Measurements from ENCODE around the gene ANKRD63.

ANKRD63 gene, protein sequence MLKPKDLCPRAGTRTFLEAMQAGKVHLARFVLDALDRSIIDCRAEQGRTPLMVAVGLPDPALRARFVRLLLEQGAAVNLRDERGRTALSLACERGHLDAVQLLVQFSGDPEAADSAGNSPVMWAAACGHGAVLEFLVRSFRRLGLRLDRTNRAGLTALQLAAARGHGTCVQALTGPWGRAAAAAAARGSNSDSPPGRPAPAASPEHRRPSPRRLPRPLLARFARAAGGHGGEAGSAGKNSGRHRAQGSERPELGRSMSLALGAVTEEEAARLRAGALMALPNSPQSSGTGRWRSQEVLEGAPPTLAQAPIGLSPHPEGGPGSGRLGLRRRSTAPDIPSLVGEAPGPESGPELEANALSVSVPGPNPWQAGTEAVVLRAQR

DNA sequence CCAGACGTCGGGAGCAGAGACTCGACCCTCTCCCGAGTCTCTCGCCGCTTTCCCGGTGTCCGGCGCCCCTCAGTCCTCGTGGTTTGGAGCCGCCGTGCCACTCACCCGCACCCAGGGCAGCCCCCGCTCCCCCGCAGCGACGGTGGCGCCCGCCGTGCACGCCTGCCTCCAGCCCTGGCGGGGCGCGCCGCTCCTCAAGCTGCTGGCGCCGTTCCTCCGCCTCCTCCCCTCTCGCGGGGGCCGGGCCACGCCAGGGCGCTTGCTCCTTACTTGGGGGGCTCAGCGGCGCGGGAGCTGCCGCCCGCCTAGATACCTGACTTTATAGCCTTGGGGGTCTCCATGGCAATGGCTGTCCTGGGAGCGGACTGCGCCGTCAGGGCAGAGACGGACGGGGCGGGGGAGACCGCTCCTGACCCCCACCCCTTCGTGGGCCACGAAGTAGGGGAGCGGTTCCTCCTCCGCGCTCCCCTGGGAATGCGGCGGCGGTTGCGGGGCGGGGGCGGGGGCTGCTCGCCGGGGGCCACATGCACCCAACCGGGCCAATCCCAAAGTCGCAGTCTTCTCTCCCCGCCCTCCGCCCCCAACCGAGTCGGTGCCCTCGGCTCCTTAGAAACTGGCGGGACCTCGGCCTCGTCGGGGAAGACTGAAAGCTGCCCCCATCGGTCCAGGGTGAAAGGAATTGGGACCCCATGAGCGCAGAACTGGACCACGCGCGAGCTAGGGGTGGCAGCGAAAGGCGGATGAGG lies at the start of gene ANKRD63:
Gene ANKRD63 (minus strand): TSS at position 196 of the 746 bp plus-strand sequence. CDS start 478 bp downstream, outside the sequence.
- peak in 1 of 3 experiments; percentile 25 for DNase-seq (ENCODE audit: low read depth in 2 of 3, low spot score in 2 of 3)

DNA sequence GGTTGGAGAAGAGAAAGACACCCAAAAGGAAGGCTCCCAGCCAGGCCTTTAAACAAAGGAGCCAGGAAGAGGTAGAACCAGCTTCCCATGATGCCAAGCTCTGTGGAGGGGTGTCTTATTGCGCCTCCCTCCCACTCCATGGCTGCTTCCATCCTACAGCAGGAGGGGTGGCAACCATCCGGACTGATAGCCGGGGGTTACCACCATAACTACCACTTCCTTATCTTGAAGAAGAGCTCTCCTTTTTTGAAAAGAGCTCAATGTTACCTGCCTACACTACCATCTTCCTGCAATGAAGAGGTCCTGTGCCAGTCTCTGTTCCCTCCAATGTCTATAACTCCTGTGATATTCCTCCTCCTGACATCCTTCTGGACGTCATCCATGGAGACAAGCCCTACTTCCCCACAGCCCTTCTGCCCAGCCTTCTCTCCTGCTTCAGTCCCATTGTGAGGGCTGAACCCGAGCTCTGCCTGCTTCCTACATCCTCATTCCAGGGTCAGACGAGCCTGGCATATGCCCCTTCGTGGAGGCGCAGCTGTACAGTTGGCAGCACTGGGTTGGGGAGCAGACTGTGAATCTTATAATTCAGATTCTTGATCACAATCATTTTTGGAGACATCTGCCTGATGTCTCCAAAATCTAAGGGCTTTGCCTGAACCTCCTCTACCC lies 49.4 kb upstream of the ANKRD63 start:
- no peak for DNase-seq (ENCODE audit: low read depth in 2 of 3, low spot score in 2 of 3)

DNA sequence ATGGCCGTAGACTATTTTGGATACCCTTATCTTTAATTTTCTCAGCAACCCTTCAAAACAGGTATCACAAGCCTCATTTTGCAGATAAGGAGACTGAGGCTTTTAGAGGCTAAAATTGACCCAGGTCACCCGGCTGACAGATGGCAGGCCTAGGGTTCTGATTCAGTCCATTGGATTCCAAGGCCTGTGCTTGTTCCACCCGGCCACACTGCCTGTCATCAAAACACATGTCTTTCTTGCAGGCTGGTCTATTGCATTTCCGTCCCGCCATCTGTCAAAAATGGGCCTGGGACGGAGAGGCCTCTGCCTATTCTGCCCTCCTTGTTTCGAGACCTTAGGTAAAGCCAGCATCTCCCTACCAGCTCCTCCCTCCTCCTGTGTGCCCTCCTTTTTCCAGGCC lies 48.8 kb upstream of the ANKRD63 start:
- no peak for DNase-seq (ENCODE audit: low read depth in 2 of 3, low spot score in 2 of 3)

DNA sequence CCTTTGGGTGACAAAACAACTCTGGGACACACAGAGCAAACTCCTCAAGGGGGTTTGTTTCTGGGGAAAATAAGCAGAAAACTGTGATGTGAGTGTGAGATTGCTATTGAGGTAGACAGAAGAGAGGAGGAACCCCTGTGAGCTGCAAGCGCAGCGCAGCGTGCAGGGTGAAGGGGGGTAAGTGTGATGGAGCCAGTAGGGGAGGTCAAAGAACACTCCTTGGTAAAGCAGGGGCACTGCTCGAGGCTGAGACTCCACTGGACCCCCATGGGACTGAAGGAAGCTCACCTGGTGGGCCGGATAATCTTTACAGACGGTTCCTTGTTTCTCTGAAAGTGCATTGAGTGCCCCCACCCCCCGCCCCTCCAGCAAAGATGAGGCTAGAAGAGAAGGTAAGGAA lies 48.2 kb upstream of the ANKRD63 start:
- DNase-seq (ENCODE audit: low read depth in 2 of 3, low spot score in 2 of 3), result no peak

DNA sequence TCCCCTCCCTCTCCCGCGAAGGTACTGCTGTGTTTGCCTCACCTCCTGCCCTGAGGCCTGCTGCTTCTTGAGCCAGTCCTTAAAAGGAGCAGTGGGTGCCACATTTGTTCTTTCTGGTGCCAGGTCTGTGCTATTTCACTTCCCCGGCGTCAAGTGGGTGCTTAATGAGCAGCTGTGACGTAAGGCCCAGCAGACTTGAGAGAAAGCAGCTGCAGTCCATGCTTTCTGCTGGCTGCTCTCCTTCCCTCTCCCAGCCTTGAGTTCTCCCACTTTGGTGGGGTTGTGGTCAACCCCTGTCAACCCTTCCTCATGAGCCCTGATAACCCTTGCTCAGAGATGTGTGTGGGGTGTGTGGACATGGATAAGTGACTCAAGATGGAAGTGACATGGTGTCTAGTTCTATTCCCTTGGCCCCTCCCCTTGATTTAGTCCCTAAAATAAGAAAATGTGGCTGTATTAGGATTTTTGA lies 47.5 kb upstream of the ANKRD63 start:
- DNase-seq (ENCODE audit: low read depth in 2 of 3, low spot score in 2 of 3), result no peak

DNA sequence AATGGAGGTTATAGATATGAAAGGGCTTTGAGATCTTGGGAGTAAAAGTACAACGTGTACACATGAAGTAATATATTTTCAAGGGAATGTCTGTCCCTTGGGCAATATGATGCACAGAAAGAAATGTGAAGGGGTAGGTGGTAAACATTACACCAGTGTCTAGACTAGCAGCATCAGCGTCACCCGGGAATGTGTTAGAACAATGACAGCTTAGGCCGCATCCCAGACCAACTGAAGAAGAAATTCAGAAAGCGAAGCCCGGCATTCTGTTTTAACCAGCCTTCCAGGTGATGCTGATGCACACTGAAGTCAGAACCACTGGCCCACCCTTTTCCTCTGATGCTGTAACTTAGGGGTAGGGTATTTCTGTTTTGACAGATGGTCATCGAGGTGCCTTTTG lies 46.9 kb upstream of the ANKRD63 start:
- no peak for DNase-seq (ENCODE audit: low read depth in 2 of 3, low spot score in 2 of 3)

DNA sequence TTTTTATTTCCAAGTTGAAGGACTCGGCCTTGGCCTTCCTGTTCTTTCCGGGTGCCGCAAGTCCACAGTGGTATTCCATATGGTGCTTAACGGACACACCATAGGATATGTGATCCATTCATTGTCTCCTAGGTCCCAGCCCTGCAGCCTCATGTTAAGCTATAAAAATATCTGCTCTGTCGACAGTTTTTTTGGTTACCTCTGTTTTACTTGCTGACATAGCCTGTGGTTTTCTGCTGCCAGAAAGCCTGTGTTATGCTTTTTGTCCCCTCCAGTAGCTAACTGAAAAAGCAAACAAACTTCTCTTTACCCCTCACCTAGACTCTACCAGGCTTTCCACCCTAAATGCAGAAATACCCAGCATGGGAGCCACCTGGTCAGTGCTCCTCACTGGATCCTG lies 45.9 kb upstream of the ANKRD63 start:
- no peak for DNase-seq (ENCODE audit: low read depth in 2 of 3, low spot score in 2 of 3)

DNA sequence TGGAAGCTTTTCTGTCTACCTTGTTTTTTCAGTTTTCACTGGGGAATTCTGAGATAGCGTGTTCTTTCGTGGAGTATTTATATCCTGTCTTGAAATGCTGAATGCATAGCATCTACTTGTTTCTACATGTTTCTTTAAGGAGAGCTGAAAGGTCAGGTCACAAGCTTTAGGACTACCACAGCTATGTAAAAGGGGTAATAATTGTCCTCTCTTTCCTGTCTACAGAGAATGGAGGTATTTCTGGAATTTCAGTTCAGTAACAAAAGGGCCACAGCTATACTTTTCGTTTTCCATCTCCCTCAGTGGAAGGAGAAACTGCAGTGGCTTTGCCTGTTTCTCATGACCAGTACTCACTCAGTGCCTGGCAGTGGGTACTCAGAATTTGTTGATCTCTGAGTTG lies 45.3 kb upstream of the ANKRD63 start:
- DNase-seq (ENCODE audit: low read depth in 2 of 3, low spot score in 2 of 3), result no peak

DNA sequence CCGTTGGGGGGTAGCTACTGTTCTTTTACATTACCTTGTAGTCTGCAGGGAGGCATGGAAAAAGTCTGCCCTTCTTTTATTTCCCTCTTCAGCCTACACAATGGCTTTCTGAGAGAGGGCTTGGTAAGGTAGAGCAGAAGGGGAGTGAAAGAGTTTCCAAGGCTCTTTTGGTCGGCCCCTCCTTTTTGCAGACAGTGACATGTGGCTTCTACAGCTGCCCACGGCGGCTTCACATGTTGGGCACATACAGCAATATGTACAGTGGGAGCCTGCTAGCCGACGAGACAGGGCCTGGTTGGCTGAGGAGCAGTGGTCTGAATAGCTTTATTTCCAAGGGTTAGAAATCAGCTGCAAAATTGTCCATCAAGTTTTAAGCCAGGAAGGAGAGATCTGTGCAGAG lies 44.6 kb upstream of the ANKRD63 start:
- no peak for DNase-seq (ENCODE audit: low read depth in 2 of 3, low spot score in 2 of 3)

DNA sequence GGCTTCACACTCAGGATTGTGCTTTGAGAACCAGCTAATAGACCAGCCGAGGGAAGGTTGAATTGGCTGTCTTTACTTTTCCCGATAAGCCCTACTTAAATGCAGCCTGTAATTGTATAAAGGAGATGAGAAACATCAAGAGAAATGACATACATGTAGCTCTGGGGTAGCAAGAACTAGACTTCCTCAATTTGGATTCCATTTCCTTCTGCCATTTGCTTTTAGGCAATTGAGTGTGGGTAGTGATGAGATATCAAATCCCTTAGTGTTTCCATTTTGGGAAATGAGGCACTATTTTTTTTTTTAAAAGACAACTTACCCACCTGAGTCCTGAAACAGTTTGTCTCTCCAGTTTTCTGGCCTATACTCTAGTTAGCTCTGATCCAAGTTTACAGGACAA lies 42.8 kb upstream of the ANKRD63 start:
- DNase-seq (ENCODE audit: low read depth in 2 of 3, low spot score in 2 of 3), result no peak

DNA sequence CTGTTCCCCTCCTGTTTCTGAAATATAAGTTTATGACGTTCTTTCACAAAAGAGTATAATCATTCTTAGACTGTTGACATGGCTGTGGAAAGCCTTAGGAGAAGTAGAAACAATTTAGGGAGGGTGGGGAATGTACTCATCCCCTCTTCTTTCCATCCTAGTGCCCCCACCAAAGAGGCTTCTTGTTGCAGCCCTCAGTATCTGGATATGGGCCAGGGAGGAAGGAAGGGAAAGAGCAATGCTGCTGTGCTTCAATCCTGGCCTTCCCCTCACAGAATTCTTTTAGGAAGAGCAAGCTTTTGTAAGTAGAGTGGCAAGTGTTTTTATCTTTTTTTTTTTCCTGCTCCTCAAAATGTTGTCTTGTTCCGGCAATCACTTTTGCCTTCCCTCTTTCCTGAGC lies 42.3 kb upstream of the ANKRD63 start:
- no peak for DNase-seq (ENCODE audit: low read depth in 2 of 3, low spot score in 2 of 3)

DNA sequence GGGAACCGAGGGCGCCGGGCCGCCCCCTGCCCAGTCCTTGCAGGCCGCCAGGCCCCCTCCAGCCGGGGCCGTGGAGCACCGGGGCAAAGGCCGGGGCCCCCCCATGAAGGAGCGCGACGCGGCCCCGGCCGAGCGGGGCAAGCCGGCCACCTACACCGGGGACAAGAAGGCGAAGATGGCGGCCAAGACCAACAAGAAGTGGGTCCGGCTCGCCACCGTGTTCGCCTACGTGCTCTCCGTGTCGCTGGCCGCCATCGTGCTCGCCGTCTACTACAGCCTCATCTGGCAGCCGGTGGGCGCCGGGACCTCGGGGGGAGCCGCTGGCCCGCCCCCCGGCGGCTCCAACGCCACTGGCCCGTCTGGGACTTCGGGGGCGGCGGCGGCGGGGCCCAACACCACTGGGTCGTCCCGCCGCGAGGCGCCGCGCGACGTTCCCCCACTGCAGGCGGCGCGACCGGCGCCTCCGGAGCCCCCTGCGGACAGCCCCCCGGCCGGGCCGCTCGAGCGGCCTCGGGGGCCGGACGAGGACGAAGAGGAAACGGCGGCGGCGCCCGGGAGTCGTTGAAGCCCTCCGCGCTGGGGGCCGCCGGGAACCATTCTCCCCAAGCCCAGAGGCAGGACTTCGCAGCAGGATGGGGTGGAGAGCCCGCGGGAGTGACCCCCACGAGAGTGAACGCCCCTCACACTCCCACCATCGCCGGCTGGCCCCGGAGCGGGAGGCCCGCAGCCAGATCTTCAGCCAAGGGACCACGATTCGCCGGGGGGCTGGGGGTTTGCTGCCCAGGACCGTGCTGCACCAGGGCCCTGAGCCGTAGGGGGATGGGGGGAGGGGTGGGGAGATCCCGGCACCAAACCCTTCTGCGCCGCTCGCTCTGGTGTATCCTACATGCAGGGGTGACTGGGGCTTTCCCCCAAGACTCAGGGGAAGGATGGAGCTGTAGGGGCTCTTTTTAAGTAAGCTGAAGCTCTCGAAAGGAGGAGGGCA lies 41.4 kb upstream of the ANKRD63 start:
- no peak for DNase-seq (ENCODE audit: low read depth in 2 of 3, low spot score in 2 of 3)

DNA sequence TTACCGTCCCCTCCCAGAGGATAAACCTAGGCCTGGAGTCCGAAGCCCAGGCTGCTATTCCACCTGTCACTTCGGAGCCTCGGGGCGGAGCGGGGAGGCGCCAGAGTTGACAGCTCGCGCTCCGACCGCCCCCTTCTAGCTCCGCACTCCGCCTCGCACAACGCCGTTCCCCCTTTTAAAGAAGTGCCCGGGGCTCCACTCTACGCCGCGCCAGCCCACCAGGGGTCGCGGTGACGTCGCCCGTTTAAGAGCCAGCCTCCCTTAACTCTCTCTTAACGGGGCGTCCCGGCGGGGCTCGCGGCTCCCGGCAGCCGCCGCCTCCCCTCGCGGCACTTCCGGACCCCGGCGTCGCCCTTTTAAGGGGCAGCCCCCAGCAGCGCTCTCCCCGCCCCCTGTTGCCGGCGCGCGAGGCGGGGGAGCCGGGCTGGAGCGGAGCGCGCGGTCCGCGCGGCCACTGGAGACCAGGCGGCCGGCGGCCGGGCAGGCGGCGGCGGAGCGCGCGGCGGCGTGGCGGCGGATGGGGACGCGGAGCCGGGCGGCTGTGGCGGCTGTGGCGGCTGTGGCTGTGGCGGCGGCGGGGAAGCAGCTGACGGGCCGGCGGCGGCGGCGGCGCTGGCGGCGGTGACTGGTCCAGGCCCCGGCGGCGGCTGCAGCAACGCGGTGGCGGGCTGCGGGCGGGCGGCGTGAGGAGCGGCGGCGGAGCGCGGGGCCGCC lies 40.5 kb upstream of the ANKRD63 start, which contains the start of gene INAFM2:
Gene INAFM2 (plus strand): TSS at position 454 of the 714 bp plus-strand sequence. CDS start 364 bp downstream, outside the sequence.
- DNase-seq (ENCODE audit: low read depth in 2 of 3, low spot score in 2 of 3), result peak; percentile 63 to 83 (median 70)

DNA sequence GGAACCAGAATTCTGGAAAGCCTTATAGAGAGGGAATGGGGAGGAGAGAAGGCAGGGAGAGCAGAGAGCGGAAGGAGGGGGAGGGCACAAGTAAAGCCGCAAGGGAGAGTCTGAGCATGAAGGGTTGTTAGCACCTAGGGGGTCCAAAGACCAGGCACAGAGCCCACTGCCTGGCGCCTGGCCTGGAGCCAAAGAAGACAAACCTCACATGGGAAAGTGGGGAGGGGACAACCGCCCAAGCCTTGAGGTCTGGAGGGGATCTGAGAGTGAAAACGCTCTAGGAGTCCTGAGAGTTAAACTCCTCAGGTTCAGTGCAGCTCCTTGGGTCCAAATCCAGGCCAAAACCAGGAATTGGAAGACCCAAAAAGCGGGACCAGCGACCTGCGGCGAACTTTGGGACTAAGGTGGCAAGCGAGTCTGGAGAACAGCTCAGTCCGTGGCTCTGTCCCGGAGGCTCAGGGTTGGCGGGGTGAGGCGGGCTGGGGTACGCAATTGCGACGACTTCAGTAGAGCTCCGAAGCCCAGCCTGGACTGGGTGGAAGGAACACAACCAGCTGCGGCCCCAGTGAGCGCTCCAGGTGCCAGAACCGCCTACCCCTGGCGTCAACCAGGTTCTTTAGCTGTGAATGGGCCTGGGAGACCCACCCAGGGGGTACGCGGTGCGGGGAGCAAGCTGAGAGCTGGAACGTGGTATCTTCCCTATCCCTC lies 39.8 kb upstream of the ANKRD63 start:
- no peak for DNase-seq (ENCODE audit: low read depth in 2 of 3, low spot score in 2 of 3)

DNA sequence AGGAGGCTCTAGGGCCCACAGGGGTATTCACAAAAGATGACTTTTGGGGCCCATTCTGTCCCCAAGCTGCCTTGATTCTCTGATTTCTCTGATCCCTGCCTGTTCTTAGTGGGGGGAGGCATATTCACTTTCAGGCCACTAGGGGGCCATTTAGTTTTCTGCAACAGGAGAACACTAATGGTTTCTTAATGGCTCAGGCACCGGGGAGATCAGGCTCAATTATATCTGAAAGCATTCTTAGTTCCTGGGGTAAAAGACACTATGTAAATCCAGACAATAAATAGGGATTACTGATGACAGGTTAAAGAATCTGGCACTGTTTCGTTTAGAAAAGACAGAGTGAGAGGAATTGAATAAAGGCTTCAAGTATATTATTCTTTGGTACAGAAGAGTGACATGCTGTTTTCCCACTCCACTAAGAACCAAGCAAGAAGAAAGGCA lies 38.1 kb upstream of the ANKRD63 start:
- DNase-seq (ENCODE audit: low read depth in 2 of 3, low spot score in 2 of 3), result no peak

DNA sequence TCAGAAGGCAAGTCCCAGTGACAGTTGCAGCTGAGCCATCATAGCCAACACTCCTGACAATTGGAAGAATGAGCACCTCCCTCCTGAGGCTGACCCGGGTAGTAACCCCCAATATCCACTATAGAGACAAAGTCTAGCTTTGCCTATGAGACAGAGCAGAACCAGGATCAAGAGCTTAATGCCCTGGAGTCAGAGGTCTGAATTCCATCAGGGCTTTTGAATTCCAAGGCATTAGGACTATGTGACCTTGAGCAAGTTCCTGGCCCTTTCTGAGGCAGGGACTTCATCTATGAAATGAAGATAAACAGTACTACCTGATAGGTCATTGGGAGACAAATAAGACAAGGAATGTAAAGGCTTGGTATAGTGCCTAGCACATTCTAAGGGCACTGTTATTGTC lies 37.5 kb upstream of the ANKRD63 start:
- no peak for DNase-seq (ENCODE audit: low read depth in 2 of 3, low spot score in 2 of 3)

DNA sequence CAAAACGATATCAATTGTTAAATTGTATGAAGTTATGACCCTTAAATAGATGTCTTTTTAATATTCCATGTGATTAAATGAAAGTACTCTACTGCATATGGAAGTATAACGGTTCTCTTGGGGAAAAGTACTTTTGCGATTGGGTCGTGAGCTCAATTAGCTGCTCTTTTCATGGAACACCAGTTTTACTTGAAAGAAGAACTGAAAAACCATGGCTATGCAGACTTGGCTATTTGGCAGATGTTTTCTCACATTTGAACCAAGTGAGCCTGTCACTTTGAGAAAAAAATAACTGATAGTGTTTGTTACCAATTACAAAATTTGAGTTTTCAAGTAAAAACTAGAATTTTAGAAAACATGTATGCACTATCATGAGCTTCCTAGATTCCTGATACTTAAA lies 34.7 kb upstream of the ANKRD63 start:
- DNase-seq (ENCODE audit: low read depth in 2 of 3, low spot score in 2 of 3), result no peak

DNA sequence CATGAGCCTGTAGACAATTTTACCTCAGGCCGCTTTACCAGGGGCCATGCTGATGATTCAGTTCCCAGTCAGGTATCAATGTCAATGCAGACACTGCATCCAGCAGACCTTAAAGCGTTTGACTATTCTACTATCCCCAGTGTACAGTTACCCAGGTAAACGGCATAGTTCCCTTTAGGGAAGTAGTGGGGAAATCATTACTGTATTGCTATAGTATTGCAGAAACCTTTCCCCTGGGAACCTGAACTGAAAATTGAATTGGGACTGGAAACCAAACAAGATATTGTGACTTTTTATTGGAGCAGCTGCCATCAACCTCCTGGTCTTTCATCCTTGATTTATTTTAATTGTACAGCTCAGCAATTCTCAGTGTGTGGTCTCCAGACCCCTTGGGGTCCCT lies 34.1 kb upstream of the ANKRD63 start:
- no peak for DNase-seq (ENCODE audit: low read depth in 2 of 3, low spot score in 2 of 3)

DNA sequence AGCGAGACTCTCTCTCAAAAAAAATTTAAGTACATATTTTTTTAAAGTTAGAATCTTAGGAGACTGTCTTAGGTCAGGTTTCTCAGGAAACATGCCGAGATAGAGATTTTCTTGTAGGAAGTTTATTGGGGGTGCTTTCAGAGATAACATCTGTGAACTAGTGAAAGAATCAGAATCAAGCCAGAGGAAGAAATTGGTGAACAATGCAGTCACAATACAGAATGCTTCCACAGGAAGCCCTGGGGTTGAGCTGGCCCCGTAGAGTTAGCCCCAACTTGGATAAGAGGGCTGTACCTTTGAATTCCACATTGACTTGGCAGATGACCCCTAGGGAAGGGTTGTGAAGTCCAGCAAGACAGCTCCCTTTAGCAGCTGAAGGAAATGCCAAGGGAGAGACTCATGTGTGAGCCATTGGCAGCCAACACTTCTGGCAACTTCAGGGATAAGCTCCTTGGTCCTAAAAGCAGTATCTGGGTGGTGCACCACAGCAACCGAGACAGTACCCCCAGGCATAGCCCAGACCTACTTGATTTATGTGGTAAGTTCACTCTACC lies 31.9 kb upstream of the ANKRD63 start:
- no peak for DNase-seq (ENCODE audit: low read depth in 2 of 3, low spot score in 2 of 3)
